HEK293 (cell line): Measurements from ENCODE around the gene PDZD8.
A peak's percentile ranks its signal among the peaks of the same experiment; 100 is the strongest.

Experiments
- CTCF ChIA-PET: fragments of 350-600 bp; formaldehyde crosslinking; extraction: SDS; loops from one replicate; lab custom pipeline; 2021; ENCODE audit warnings: antibody characterized with exemption; lab: Yijun Ruan, JAX
- POLR2A ChIA-PET: fragments of 300-600 bp; formaldehyde crosslinking; extraction: SDS; loops from one replicate; lab custom pipeline; 2020; ENCODE audit warnings: antibody characterized with exemption, inconsistent platforms; lab: Yijun Ruan, JAX
- H3K27ac ChIP-seq: fragments of 200-500 bp; sonication (Bioruptor generic); 2 replicates; pipeline ENCODE4 v1.5.1; 2014; ENCODE audit warnings: low read depth, low read length, control low read depth, inconsistent platforms; ENCODE audit errors: extremely low read depth
- H3K36me3 ChIP-seq, 2 experiments: fragments of 200-500 bp in 1 of 2; sonication (Bioruptor generic) in 1 of 2; 1 replicate in 1 of 2; 2 replicates in 1 of 2; pipeline ENCODE4 v1.5.1; 2014 to 2017; ENCODE audit warnings: inconsistent platforms in 2 of 2, low read length in 2 of 2; ENCODE audit not compliant: control insufficient read depth in 2 of 2, insufficient read depth in 1 of 2
- H3K4me1 ChIP-seq: fragments of 200-500 bp; sonication (Bioruptor generic); 2 replicates; pipeline ENCODE4 v1.5.1; 2014; ENCODE audit warnings: mild to moderate bottlenecking, low read length, inconsistent platforms; ENCODE audit not compliant: control insufficient read depth, insufficient read depth
- H3K4me3 ChIP-seq: 2 replicates; pipeline ENCODE4 v1.5.1; 2011; ENCODE audit warnings: low read depth, mild to moderate bottlenecking, control low read depth, low read length, moderate library complexity
- H3K9me3 ChIP-seq: fragments of 200-500 bp; sonication (Bioruptor generic); 2 replicates; pipeline ENCODE4 v1.5.1; 2014; ENCODE audit warnings: low read depth, low read length, inconsistent platforms; ENCODE audit not compliant: control insufficient read depth, insufficient read depth
- CTCF ChIP-seq: fragments of 450-650 bp; formaldehyde crosslinking; IDR thresholded peaks from 2 replicates; pipeline ENCODE4 v1.5.1; 2016; ENCODE audit warnings: missing biosample characterization, missing genetic modification characterization
- KLF7 ChIP-seq: fragments of 450-650 bp; formaldehyde crosslinking; IDR thresholded peaks from 2 replicates; pipeline ENCODE4 v1.5.1; 2016; ENCODE audit warnings: missing biosample characterization, missing genetic modification characterization, borderline replicate concordance
- MYNN ChIP-seq: fragments of 450-650 bp; formaldehyde crosslinking; IDR thresholded peaks from 2 replicates; pipeline ENCODE4 v1.5.1; 2016; ENCODE audit warnings: missing biosample characterization, missing genetic modification characterization, borderline replicate concordance
- REST ChIP-seq: fragments of 450-650 bp; formaldehyde crosslinking; IDR thresholded peaks from 2 replicates; pipeline ENCODE4 v1.5.1; 2016; ENCODE audit warnings: missing biosample characterization, missing genetic modification characterization
- SALL2 ChIP-seq: fragments of 450-650 bp; formaldehyde crosslinking; IDR thresholded peaks from 2 replicates; pipeline ENCODE4 v1.5.0; 2017; ENCODE audit warnings: missing biosample characterization, mild to moderate bottlenecking, missing genetic modification characterization, borderline replicate concordance
- TCF7L2 ChIP-seq: IDR thresholded peaks from 2 replicates; pipeline ENCODE4 v1.6.1; 2011; ENCODE audit warnings: low read depth, mild to moderate bottlenecking, inconsistent platforms, low read length, moderate library complexity, borderline replicate concordance
- YY1 ChIP-seq: fragments of 450-650 bp; formaldehyde crosslinking; IDR thresholded peaks from 2 replicates; pipeline ENCODE4 v1.5.1; 2018; ENCODE audit warnings: missing biosample characterization, missing genetic modification characterization
- YY2 ChIP-seq: fragments of 450-650 bp; formaldehyde crosslinking; IDR thresholded peaks from 2 replicates; pipeline ENCODE4 v1.5.1; 2016; ENCODE audit warnings: missing biosample characterization, missing genetic modification characterization
- ZEB2 ChIP-seq: fragments of 450-650 bp; formaldehyde crosslinking; IDR thresholded peaks from 2 replicates; pipeline ENCODE4 v1.5.1; 2016; ENCODE audit warnings: missing biosample characterization, missing genetic modification characterization
- ZFP3 ChIP-seq: fragments of 450-650 bp; formaldehyde crosslinking; IDR thresholded peaks from 2 replicates; pipeline ENCODE4 v1.5.1; 2016; ENCODE audit warnings: low read depth, missing biosample characterization, missing genetic modification characterization
- ZIC2 ChIP-seq: fragments of 450-650 bp; formaldehyde crosslinking; IDR thresholded peaks from 2 replicates; pipeline ENCODE4 v1.5.1; 2016; ENCODE audit warnings: missing biosample characterization, missing genetic modification characterization
- ZNF221 ChIP-seq: fragments of 450-650 bp; formaldehyde crosslinking; IDR thresholded peaks from 2 replicates; pipeline ENCODE4 v1.5.1; 2017; ENCODE audit warnings: missing biosample characterization, missing genetic modification characterization, borderline replicate concordance
- ZNF433 ChIP-seq: fragments of 450-650 bp; formaldehyde crosslinking; IDR thresholded peaks from 2 replicates; pipeline ENCODE4 v1.5.1; 2016; ENCODE audit warnings: missing biosample characterization, missing genetic modification characterization, low read depth
- ZNF473 ChIP-seq: fragments of 450-650 bp; formaldehyde crosslinking; IDR thresholded peaks from 2 replicates; pipeline ENCODE4 v1.5.1; 2017; ENCODE audit warnings: missing biosample characterization, missing genetic modification characterization
- ZNF514 ChIP-seq: fragments of 450-650 bp; formaldehyde crosslinking; IDR thresholded peaks from 2 replicates; pipeline ENCODE4 v1.5.1; 2016; ENCODE audit warnings: missing biosample characterization, missing genetic modification characterization
- ZSCAN16 ChIP-seq: fragments of 450-650 bp; formaldehyde crosslinking; IDR thresholded peaks from 2 replicates; pipeline ENCODE4 v1.5.1; 2016; ENCODE audit warnings: missing biosample characterization, missing genetic modification characterization

Gene PDZD8

DNA sequence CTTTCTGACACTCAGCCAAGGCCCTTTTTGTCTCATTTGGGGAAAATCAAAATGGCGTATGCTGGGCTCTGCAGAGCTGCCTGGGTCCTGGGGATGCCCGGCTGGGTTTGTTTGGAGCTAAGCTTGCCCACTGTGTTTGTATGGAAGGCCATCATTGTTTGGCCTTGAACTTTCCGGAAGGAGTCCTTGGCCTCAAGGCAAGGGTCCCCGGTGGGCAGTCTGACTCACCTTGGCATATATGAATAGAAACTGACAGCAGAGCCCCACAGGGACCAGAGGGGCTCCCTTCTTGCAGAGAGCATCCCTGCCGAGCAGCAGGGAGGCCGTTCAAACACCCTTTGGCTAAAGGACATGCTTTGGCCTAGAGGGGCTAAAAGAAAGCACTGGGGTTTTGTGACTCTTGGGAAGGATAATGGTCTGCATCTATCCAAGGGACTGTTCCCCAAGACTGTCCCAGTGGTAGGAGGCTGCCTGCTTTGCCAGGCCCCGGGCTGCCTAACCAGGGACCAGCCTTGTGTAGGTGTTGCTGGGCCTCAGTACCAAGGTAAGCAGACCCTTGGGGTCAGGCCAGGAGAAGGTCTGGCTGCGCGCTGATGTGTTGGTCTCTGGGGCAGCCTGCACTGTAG lies 119.3 kb downstream of the PDZD8 start:
- H3K4me3 ChIP-seq = no peak overlapping the region
- TF ChIP-seq ZIC2 (tag by site-specific recombination) (peak; percentile 51), MYNN (tag by site-specific recombination) (no peak), YY2 (tag by site-specific recombination) (no peak)
- CTCF ChIA-PET = no interaction called here
- H3K36me3 ChIP-seq = no peaks in the 10 kb centered on the region
- POLR2A ChIA-PET = no interaction called here
- H3K4me1 ChIP-seq = no peaks in the 10 kb centered on the region
- no peaks in the 10 kb centered on the region for H3K9me3 ChIP-seq
- H3K27ac ChIP-seq = no peak overlapping the region

DNA sequence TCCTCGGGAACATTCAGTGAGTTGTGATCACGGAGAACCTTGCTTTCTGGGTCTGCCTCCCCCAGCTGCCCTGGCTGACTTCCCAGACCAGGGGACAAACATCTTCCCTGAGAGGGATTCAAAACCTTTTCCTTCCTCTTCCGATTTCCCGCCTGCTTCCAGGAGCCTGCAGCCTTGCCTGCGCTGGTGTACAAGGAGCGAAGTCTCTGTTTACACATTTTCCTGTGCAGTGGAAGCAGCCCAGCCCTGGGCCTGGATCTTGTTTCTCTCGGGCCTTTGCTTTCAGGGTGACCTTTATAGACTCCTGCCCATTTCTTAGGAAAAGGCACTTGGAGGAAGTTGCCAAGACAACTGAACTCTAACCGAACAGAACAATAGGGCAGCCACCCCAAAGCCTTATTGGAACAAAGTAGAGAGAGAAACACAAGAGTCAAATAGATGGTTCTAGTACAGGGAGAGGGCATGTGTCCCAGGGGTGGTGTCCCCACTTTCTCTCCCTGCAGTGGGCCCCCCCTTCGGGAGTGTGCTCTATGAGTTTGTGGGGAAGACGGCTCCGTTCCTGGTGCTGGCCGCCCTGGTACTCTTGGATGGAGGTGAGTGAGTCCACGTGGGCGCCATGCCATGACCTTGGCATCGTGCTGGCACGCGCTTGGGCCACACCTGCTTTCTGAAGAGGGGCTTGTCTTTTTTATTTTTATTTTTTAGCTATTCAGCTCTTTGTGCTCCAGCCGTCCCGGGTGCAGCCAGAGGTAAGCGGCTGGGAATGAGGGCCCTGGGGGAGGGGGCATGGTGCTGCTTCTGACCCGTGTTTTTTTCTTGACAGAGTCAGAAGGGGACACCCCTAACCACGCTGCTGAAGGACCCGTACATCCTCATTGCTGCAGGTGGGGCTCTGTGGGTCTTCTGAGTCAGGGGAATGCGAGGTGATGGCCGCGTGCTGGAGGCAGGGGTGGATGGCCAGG lies 120.2 kb downstream of the PDZD8 start:
- TF ChIP-seq ZNF433 (no peak), KLF7 (tag by site-specific recombination) (no peak), ZSCAN16 (no peak), ZNF473 (tag by site-specific recombination) (no peak), ZEB2 (no peak), SALL2 (tag by site-specific recombination) (no peak), ZNF514 (tag by site-specific recombination) (no peak), YY1 (tag by site-specific recombination) (no peak), ZFP3 (no peak), CTCF (tag by site-specific recombination) (no peak), TCF7L2 (no peak)
- ChIA-PET CTCF (interaction anchor here (0.6 kb wide), 1 partner anchor 111 kb away, joined by 3 read pairs; no protein-coding TSS in a partner anchor), POLR2A (no interaction called here)
- H3K9me3 ChIP-seq = no peaks in the 10 kb centered on the region
- H3K4me3 ChIP-seq = no peak overlapping the region
- H3K36me3 ChIP-seq = no peaks in the 10 kb centered on the region
- no peak overlapping the region for H3K27ac ChIP-seq
- H3K4me1 ChIP-seq = no peaks in the 10 kb centered on the region

DNA sequence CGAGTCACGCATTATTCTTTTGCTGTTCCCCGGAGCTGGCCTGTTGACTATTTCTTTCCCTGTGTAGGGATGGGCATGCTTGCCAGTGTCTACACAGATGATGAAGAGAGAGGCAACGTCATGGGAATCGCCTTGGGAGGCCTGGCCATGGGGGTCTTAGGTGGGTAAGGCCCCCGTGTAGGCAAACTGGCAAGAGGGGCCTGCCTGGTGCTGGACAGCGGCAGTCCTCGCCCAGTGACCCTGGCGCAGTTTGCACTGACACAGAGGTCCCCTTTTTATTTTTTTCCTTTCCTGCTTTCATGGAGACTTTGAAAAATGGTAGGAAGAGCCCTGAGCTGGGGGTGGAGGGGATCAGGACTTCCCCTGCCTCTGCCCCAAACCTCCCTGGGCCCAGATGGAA lies 120.9 kb downstream of the PDZD8 start:
- ChIA-PET CTCF (interaction anchor here (0.6 kb wide), 1 partner anchor 112 kb away, joined by 3 read pairs; no protein-coding TSS in a partner anchor), POLR2A (no interaction called here)
- no peaks in the 10 kb centered on the region for H3K4me1 ChIP-seq
- H3K4me3 ChIP-seq = no peak overlapping the region
- no peaks in the 10 kb centered on the region for H3K9me3 ChIP-seq
- no peaks in the 10 kb centered on the region for H3K36me3 ChIP-seq
- TF ChIP-seq REST (tag by site-specific recombination) (peak; percentile 88), ZNF221 (tag by site-specific recombination) (no peak)
- H3K27ac ChIP-seq = no peak overlapping the region
